DOHH2 (cell line): Measurements from ENCODE around the gene CASP7.

Experiments
- EZH2phosphoT487 ChIP-seq: fragments of 200-600 bp; sonication (generic); IDR thresholded peaks from 2 replicates; pipeline ENCODE4 v1.6.1; 2017; ENCODE audit warnings: borderline replicate concordance, mild to moderate bottlenecking, antibody characterized with exemption, low read length, moderate library complexity, mixed read lengths
- TF ChIP-seq, protein P1 (sequence below): fragments of 200-600 bp; sonication (generic); IDR thresholded peaks from one replicate; pipeline ENCODE4 v1.5.1; 2014; ENCODE audit warnings: antibody characterized with exemption, mild to moderate bottlenecking, low read depth, low read length; ENCODE audit not compliant: poor library complexity, severe bottlenecking

DNA sequence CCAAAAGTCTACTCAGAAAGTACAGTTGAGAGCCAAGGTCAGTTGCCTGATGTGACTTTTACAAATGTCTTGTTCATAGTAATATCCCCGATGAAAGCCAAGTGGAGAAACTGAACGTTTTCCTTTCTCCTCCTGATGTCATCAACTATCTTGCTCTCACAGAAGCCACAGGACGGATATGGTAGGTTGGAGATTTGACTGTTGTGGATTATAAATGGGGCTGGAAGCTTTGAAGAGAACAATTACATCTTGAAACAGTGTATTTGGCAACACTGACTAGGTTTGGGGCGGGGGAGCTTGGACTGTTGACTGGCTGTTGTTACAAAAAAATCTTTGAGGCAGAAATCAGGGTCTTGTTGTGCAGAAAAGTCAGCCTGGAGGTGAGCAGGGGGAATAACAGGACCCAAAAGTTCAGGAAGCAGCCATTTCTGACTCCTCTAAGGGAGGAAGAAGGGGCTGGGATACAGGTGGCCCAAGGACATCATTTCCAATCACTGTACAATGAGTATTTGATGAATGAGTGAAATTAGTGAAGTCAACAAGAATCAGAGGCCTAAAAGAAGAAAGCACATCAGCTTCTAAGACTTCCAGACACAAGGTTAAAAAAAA, 96.1 kb downstream of the CASP7 start:
- TF ChIP-seq, protein P1, sequence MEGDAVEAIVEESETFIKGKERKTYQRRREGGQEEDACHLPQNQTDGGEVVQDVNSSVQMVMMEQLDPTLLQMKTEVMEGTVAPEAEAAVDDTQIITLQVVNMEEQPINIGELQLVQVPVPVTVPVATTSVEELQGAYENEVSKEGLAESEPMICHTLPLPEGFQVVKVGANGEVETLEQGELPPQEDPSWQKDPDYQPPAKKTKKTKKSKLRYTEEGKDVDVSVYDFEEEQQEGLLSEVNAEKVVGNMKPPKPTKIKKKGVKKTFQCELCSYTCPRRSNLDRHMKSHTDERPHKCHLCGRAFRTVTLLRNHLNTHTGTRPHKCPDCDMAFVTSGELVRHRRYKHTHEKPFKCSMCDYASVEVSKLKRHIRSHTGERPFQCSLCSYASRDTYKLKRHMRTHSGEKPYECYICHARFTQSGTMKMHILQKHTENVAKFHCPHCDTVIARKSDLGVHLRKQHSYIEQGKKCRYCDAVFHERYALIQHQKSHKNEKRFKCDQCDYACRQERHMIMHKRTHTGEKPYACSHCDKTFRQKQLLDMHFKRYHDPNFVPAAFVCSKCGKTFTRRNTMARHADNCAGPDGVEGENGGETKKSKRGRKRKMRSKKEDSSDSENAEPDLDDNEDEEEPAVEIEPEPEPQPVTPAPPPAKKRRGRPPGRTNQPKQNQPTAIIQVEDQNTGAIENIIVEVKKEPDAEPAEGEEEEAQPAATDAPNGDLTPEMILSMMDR = no peak
- TF ChIP-seq EZH2phosphoT487 = no peak
